Measurements from ENCODE around the gene ITPRID2. TPM values are rescaled to one million over a fixed set of nuclear protein-coding genes. Genes with fewer than 3 reads are reported as not detected.

Gene ITPRID2
- total RNA-seq = 100 to 1,000 TPM; 179 to 190 TPM
- polyA plus RNA-seq (ENCODE audit: insufficient read depth, low read depth, low replicate concordance) = 93.3 TPM
- long read RNA-seq, donor 1, full-length matches to known transcripts = 10 of 35 reads
- long read RNA-seq, donor 1, partial matches to known transcripts = 25 of 35 reads
- long read RNA-seq, donor 1, other reads (novel, unspliced or antisense) = 0 of 35 reads
- long read RNA-seq, donor 2, full-length matches to known transcripts = 3 of 20 reads
- long read RNA-seq, donor 2, partial matches to known transcripts = 17 of 20 reads
- long read RNA-seq, donor 2, other reads (novel, unspliced or antisense) = 0 of 20 reads

- no peaks in the 10 kb centered on the region for H3K27me3 ChIP-seq
- TF ChIP-seq CTCF (IDR thresholded peaks at IDR 0.05) (peak in 1 of 3 experiments; percentile 63), POLR2A (IDR thresholded peaks at IDR 0.05) (no peak)
- intact Hi-C loops (cut with DNase I; ENCODE audit: low total_unique reads) = no loop called here
- H3K9me3 ChIP-seq = no peaks in the 10 kb centered on the region
- H3K36me3 ChIP-seq (ENCODE audit: low read depth, missing control alignments) = no peaks in the 10 kb centered on the region
- H3K4me1 ChIP-seq = peaks cover 6% of the 10 kb centered on the region
- H3K4me3 ChIP-seq = peak within 1 kb of the TSS; percentile 89 to 95
- DNase-seq = peak; percentile 88
- peak within 1 kb of the TSS; percentile 91 to 97 for H3K27ac ChIP-seq
- WGBS, 2 donors = 0 to 1% methylated on average over 48 to 55 of the region's 58 CpGs
Measured at GRCh38 chr2:181891258-181891965, at the start of gene ITPRID2. Gene ITPRID2, plus strand, starts transcription at chr2:181891730. Its CDS starts 337 bp downstream, at chr2:181892067.

- DNase-seq = no peak
- Histone ChIP-seq H3K9me3 (no peaks in the 10 kb centered on the region), H3K36me3 (ENCODE audit: low read depth, missing control alignments) (no peaks in the 10 kb centered on the region), H3K4me1 (peaks cover 6% of the 10 kb centered on the region), H3K27me3 (no peaks in the 10 kb centered on the region), H3K4me3 (no peak overlapping the region), H3K27ac (no peak overlapping the region)
- intact Hi-C loops (cut with DNase I; ENCODE audit: low total_unique reads) = no loop called here
- TF ChIP-seq CTCF (IDR thresholded peaks at IDR 0.05) = no peak
- TF ChIP-seq POLR2A (IDR thresholded peaks at IDR 0.05) = no peak
- WGBS, 2 donors = 96 to 100% methylated on average over 1 of the region's 1 CpG
Measured at GRCh38 chr2:181844551-181845290, 46.8 kb upstream of the ITPRID2 start.

GRCh38 chr2:181846399-181847197, 44.9 kb upstream of the ITPRID2 start:
- peaks cover 15% of the 10 kb centered on the region for H3K4me1 ChIP-seq
- TF ChIP-seq POLR2A (IDR thresholded peaks at IDR 0.05) (no peak), CTCF (IDR thresholded peaks at IDR 0.05) (no peak)
- H3K36me3 ChIP-seq (ENCODE audit: low read depth, missing control alignments) = no peaks in the 10 kb centered on the region
- no peaks in the 10 kb centered on the region for H3K27me3 ChIP-seq
- no peak for DNase-seq
- 85 to 86% methylated on average over 4 of the region's 4 CpGs for WGBS, 2 donors
- no peak overlapping the region for H3K27ac ChIP-seq
- H3K4me3 ChIP-seq = no peak overlapping the region
- H3K9me3 ChIP-seq = no peaks in the 10 kb centered on the region
- intact Hi-C loops (cut with DNase I; ENCODE audit: low total_unique reads) = no loop called here

- no peak for DNase-seq
- peaks cover 15% of the 10 kb centered on the region for H3K4me1 ChIP-seq
- H3K9me3 ChIP-seq = no peaks in the 10 kb centered on the region
- TF ChIP-seq CTCF (IDR thresholded peaks at IDR 0.05) (no peak), POLR2A (IDR thresholded peaks at IDR 0.05) (no peak)
- no peaks in the 10 kb centered on the region for H3K27me3 ChIP-seq
- intact Hi-C loops (cut with DNase I; ENCODE audit: low total_unique reads) = no loop called here
- no peaks in the 10 kb centered on the region for H3K36me3 ChIP-seq (ENCODE audit: low read depth, missing control alignments)
- no peak overlapping the region for H3K27ac ChIP-seq
- H3K4me3 ChIP-seq = no peak overlapping the region
Measured at GRCh38 chr2:181847198-181847556, 44.4 kb upstream of the ITPRID2 start.

Measured in testis (tissue), 5 donors.